ENCODE data around the gene ABCG1.

ABCG1 gene

GRCh38 chr21:42331660-42332059 is 112.7 kb downstream of the ABCG1 start:
- no peak for DNase-seq

GRCh38 chr21:42332557-42333317 is 113.8 kb downstream of the ABCG1 start:
- no peak for DNase-seq

- DNase-seq, result no peak
Observed at GRCh38 chr21:42336054-42336453, 117.1 kb downstream of the ABCG1 start.

GRCh38 chr21:42337276-42337675 is 118.3 kb downstream of the ABCG1 start:
- DNase-seq, result no peak

GRCh38 chr21:42337830-42338728 is 119.1 kb downstream of the ABCG1 start:
- DNase-seq, result peak; percentile 84

GRCh38 chr21:42338729-42339715 is 120.1 kb downstream of the ABCG1 start:
- DNase-seq, result no peak

GRCh38 chr21:42340187-42341050 is 121.5 kb downstream of the ABCG1 start:
- DNase-seq, result no peak

GRCh38 chr21:42341776-42342542 is 123.0 kb downstream of the ABCG1 start:
- DNase-seq, result no peak

GRCh38 chr21:42343101-42343500 is 124.2 kb downstream of the ABCG1 start:
- DNase-seq, result no peak

- DNase-seq, result no peak
Observed at GRCh38 chr21:42343556-42343955, 124.6 kb downstream of the ABCG1 start.

GRCh38 chr21:42343963-42344510 is 125.1 kb downstream of the ABCG1 start:
- no peak for DNase-seq

GRCh38 chr21:42344631-42345030 is 125.7 kb downstream of the ABCG1 start:
- no peak for DNase-seq

- DNase-seq, result no peak
Observed at GRCh38 chr21:42346441-42346840, 127.5 kb downstream of the ABCG1 start.
